Left colon (tissue), 2 donors: ENCODE data around the gene C14orf180. TPM values are rescaled to one million over a fixed set of nuclear protein-coding genes. Genes with fewer than 3 reads are reported as not detected.
"Not testable (repeated sequence)": the region's sequence is repeated elsewhere in the genome, so short reads cannot be mapped to it uniquely, and the experiment has no call there.

Experiments
- ATAC-seq: fragments of 200-7000 bp; cut with Tn5 transposase; one replicate; pipeline ENCODE4 v1.9.1; 2020; ENCODE audit warnings: mild to moderate bottlenecking, moderate library complexity
- DNase-seq, 2 donors: peaks; one replicate each; pipeline ENCODE4 v3.0.0-alpha.2; 2020
- intact Hi-C, 2 donors: fragments of 100-400 bp; cut with DNase I in 1 of 2; cut with micrococcal nuclease in 1 of 2; formaldehyde crosslinking; loops; one replicate each; pipeline versions ENCODE4 v1.11.2 to v1.14.0; 2022; cut with DNase I, micrococcal nuclease
- total RNA-seq, 2 donors: library from RNA; stranded (reverse); fragmentation: NEBNext Ultra II Directional; extraction: Animal tissue kit (Norgen Biotek cat#: 25700); gene quantifications; one replicate each; pipeline ENCODE4 v1.2.1, GENCODE V29; 2021
- donor health status: DM: no; HTN: no; CAD: no.
- donor health status: DM: yes; HTN: yes; CAD: no.

C14orf180 gene
- total RNA-seq, 2 donors from 2014 or later, result 0.58 to 1.0 TPM

GRCh38 chr14:104633276-104634137, 53.9 kb downstream of the C14orf180 start:
- DNase-seq (no peak), ATAC-seq (no peak)
- intact Hi-C loops, result no loop called here

DNA sequence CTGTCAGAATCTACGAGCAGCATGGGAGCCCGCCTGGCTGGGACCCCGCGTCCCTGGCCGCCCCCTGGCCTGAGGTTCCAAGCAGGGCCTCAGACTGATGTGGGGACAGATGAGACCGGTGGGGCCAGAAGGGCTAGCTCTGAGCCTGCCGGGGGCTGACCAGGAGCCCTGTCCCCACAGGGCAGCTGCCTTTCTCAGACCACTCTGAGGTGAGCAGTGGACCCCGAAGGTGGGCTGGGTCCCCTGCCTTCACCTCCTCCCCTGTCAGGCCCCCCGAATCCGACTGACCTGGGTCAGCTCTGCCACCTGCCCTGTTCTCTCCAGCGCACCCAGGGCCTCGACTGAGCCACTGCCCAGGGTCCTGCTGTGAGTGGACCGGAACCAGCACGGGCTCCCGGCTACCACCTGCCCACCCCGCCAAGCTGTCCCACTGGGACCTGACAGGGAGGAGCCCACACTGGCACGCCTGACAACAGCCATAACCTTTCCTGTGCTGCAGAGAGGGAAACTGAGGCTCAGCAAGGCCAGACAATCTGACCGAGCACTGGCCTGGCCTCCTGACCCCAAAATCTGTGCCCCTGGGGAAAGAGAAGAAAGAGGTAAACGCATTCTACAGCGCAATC, 54.7 kb downstream of the C14orf180 start:
- no peak for ATAC-seq
- intact Hi-C loops, result no loop called here
- no peak for DNase-seq

DNA sequence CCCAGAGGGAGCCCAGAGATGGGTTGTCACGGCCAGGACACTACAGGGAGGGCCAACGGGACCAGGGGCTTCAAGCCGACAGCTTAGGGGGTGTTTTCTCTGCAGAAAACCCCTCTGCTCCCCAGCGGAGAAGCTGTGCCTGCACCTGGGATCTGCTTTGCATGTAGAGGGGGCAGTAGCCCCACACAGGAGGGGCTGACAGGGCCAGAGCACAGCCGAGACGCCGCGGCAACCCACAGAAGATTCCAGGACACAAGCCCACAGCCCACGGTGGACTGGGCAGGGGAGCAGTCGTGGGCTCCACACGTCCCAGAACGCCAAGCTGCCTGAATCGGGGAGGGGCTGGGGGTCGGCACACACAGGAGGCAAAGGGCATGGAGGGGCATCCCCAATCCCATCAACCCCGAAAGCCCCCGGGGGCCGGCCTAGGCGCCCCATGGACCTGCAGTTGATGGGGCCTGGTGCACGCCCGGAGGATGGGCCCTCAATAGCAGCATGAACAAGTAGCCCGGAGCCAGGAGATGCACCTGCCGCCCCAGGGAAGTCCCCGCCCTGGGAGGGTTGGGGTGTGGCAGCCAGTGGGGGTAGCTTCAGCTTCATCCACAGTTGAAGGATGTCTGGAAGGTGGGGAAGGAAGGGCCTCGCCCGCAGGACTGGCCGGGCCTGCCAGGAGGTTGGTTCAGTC, 55.5 kb downstream of the C14orf180 start:
- no peak for ATAC-seq
- DNase-seq, result no peak
- intact Hi-C loops, result no loop called here

- intact Hi-C loops, result no loop called here
- ATAC-seq (no peak), DNase-seq (no peak)
These were observed 56.2 kb downstream of the C14orf180 start for GRCh38 chr14:104635717-104636116.

DNA sequence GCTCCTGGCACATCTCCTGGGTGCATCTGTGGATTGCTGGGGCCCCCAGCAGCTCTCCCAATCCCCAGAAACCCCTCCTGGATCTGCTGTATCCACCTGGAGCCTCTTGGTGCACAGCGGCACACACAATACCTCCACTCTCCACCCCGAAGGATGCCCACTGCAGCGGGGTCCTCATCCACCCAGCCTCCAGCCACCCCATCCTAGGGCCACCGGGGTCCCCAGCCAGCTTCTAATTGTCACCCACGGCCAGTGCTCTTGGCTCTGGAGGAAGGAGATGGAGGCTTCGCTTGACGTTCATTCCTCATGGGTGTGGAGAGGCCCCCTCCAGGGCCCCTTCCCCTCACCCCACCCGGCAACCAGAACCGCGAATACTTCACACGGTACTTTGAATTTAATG, 56.6 kb downstream of the C14orf180 start:
- ATAC-seq, result no peak
- intact Hi-C loops, result no loop called here
- DNase-seq, result no peak

DNA sequence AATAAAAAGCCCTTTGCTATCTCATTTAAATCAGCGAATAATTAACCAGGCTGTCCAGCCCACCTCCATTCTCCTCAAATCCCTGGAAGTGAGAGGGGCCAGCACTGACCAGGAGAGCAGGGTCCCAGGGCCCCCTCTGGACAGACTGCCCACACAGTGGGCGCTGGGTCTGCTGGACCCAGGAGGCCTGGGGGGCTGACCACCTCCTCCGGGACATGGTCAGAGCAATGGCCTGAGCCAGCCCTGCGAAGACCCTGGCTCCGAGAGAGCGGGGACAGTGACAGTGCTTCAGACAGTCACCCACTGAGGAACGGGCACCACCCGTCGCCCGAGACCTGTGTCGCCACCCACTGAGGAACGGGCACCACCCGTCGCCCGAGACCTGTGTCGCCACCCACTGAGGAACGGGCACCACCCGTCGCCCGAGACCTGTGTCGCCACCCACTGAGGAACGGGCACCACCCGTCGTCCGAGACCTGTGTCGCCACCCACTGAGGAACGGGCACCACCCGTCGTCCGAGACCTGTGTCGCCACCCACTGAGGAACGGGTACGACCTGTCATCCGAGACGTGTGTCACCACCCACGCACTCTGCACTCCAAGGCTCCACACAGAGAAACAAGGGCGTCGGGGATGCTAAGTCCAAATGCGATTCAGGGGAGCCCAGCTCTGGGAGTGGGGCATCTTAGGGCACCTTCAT, 57.4 kb downstream of the C14orf180 start:
- intact Hi-C loops, ATAC-seq, DNase-seq: not testable (repeated sequence)

- no peak for ATAC-seq
- DNase-seq, result no peak
- intact Hi-C loops, result no loop called here
These were observed 58.0 kb downstream of the C14orf180 start for GRCh38 chr14:104637546-104638003.

DNA sequence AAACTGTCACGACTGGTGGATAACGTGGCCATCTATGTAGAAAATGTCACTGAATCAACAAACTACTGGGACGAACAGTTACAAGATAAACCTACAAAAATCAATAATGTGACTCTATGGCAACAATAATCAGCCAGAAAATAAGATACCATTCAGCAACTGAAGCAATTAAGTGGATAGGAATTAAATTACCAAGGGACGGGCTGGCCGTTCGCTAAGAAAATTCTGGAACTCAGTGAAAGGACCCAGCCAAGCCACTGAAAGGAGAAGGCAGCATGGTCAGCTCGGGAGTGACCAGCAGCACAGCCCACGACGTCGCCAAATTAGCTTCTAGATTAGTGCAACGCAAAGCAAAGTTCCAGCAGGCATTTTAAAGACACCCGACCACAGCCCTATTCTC, 58.6 kb downstream of the C14orf180 start:
- intact Hi-C loops, result no loop called here
- no peak for DNase-seq
- no peak for ATAC-seq

- intact Hi-C loops, result no loop called here
- no peak for DNase-seq
- no peak for ATAC-seq
These were observed 59.4 kb downstream of the C14orf180 start for GRCh38 chr14:104638927-104639450.

DNA sequence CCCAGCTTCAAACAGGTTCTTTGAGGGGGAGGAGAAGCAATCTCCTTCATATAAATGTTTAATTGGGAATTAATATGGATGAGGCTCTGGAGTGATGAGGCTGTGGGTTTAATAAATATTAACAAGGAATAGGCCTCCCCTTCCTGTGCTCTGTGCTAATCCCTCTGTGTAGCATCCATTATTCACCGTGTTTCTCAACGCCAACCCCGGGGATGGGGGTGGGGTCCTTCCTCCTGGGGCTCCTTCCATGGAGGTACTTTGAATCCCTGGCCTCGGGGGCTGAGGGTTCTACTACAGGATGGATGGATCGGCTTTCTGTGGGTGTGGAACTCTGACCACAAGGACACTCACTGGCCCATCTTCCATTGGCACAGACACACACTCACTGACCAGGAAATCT, 59.9 kb downstream of the C14orf180 start:
- intact Hi-C loops, result no loop called here
- DNase-seq (no peak), ATAC-seq (no peak)

Other genes starting within 250 kb of the C14orf180 start
- 1 to 10 TPM in 1 of 2 donors, under 1 TPM in 1; 0.34 to 1.7 TPM for gene TMEM179, start 25.0 kb downstream of the C14orf180 start, total RNA-seq
- gene INF2, start 109.9 kb downstream of the C14orf180 start, total RNA-seq, result 100 to 1,000 TPM; 187 to 203 TPM
- gene ADSS1, start 144.5 kb downstream of the C14orf180 start, total RNA-seq, result 1 to 10 TPM; 3.3 to 4.4 TPM
- 10 to 100 TPM; 53.2 to 59.3 TPM for gene SIVA1, start 173.4 kb downstream of the C14orf180 start, total RNA-seq
- 100 to 1,000 TPM; 132 to 135 TPM for gene AKT1, start 216.0 kb downstream of the C14orf180 start, total RNA-seq
- gene ZBTB42, start 221.3 kb downstream of the C14orf180 start, total RNA-seq, result 1 to 10 TPM; 7.2 to 9.2 TPM